Placental epithelial cell (primary cell): ENCODE results near the gene SORCS1. TPM values are rescaled to one million over a fixed set of nuclear protein-coding genes. Genes with fewer than 3 reads are reported as not detected.

ENCODE experiments used
- small RNA-seq: library from RNA; depleted of rRNA; stranded (forward); fragments of <200 nt; gene quantifications from one replicate; pipeline ENCODE3, GENCODE V24; 2012
- total RNA-seq: library from RNA; depleted of rRNA; stranded (reverse); fragments of >200 nt; gene quantifications from 2 replicates; pipeline ENCODE4 v1.2.3, GENCODE V29; 2012

The SORCS1 gene
- not detected in 2 replicates for total RNA-seq

GRCh38 chr10:107163881-107164861 lies at the start of gene SORCS1:
Gene SORCS1 (minus strand): TSS chr10:107164706.

Small RNA genes lying within 50 kb of the gene (small RNA-seq; reads per million reads assigned to genes)
- 0.83 reads per million, percentile 49 among the genes with 10 or more reads in this experiment for gene RNA5SP325
